Urinary bladder (tissue), 4 donors: Measurements from ENCODE around the gene CFAP20DC. TPM values are rescaled to one million over a fixed set of nuclear protein-coding genes. Genes with fewer than 3 reads are reported as not detected.
"Not testable (repeated sequence)": the region's sequence is repeated elsewhere in the genome, so short reads cannot be mapped to it uniquely, and the experiment has no call there.

ENCODE experiments used
- DNase-seq: peaks from one replicate; pipeline ENCODE4 v3.0.0-alpha.2; 2015; ENCODE audit errors: extremely low spot score
- H3K27ac ChIP-seq: one replicate; pipeline ENCODE4 v1.5.1; 2013; ENCODE audit warnings: low read depth, mild to moderate bottlenecking, moderate library complexity
- H3K36me3 ChIP-seq: one replicate; pipeline ENCODE4 v1.6.1; 2013; ENCODE audit warnings: mild to moderate bottlenecking, moderate library complexity; ENCODE audit not compliant: insufficient read depth
- H3K4me1 ChIP-seq: one replicate; pipeline ENCODE4 v1.6.1; 2013; ENCODE audit warnings: mild to moderate bottlenecking, moderate library complexity; ENCODE audit not compliant: insufficient read depth
- H3K4me3 ChIP-seq: one replicate; pipeline ENCODE4 v1.5.1; 2013; ENCODE audit warnings: low read depth, low read length
- WGBS: extraction: QIAGEN DNeasy Blood & Tissue Kit; methylation state at CpG from one replicate; pipeline ENCODE4 v1.1.7; 2013; 5-methylcytosine and 5-hydroxymethylcytosine counted together
- polyA plus RNA-seq: library from polyadenylated mRNA; stranded (reverse); fragments of 200-250 nt; gene quantifications from one replicate; pipeline ENCODE4 v1.2.3, GENCODE V29; 2013
- total RNA-seq: library from RNA; depleted of rRNA; stranded (reverse); fragments of >200 nt; gene quantifications from one replicate; pipeline ENCODE4 v1.2.3, GENCODE V29; 2014
- donor health status: healthy with polysubstance abuse.
- donor health status: healthy.

CFAP20DC gene
- total and polyA plus RNA-seq, 2 donors: 0.39 to 4.3 TPM

GRCh38 chr3:58708983-58709382 lies 340.8 kb downstream of the CFAP20DC start:
- H3K4me3 ChIP-seq, DNase-seq, H3K4me1 ChIP-seq, H3K36me3 ChIP-seq, H3K27ac ChIP-seq: not testable (repeated sequence)
- 78% methylated on average over 3 of the region's 3 CpGs for WGBS

- Histone ChIP-seq H3K4me1 (no peaks in the 10 kb centered on the region), H3K36me3 (no peaks in the 10 kb centered on the region), H3K4me3 (no peak overlapping the region), H3K27ac (no peak overlapping the region)
- no peak for DNase-seq
- WGBS: 69% methylated on average over 3 of the region's 3 CpGs
Measured at GRCh38 chr3:58708116-58708791, 341.6 kb downstream of the CFAP20DC start.

GRCh38 chr3:58707390-58707930 lies 342.4 kb downstream of the CFAP20DC start:
- DNase-seq: no peak
- Histone ChIP-seq H3K27ac (no peak overlapping the region), H3K36me3 (no peaks in the 10 kb centered on the region), H3K4me1 (no peaks in the 10 kb centered on the region), H3K4me3 (no peak overlapping the region)
- 73% methylated on average over 3 of the region's 3 CpGs for WGBS

- no peak for DNase-seq
- Histone ChIP-seq H3K4me1 (no peaks in the 10 kb centered on the region), H3K27ac (no peak overlapping the region), H3K36me3 (no peaks in the 10 kb centered on the region), H3K4me3 (no peak overlapping the region)
- 87% methylated on average over 2 of the region's 2 CpGs for WGBS
Measured at GRCh38 chr3:58706395-58707167, 343.2 kb downstream of the CFAP20DC start.

GRCh38 chr3:58704745-58705144 lies 345.1 kb downstream of the CFAP20DC start:
- no peaks in the 10 kb centered on the region for H3K4me1 ChIP-seq
- no peak overlapping the region for H3K27ac ChIP-seq
- DNase-seq: no peak
- H3K4me3 ChIP-seq: no peak overlapping the region
- 59% methylated on average over 2 of the region's 2 CpGs for WGBS
- no peaks in the 10 kb centered on the region for H3K36me3 ChIP-seq

GRCh38 chr3:58704304-58704703 lies 345.5 kb downstream of the CFAP20DC start:
- 85% methylated on average over 2 of the region's 2 CpGs for WGBS
- not testable (repeated sequence) for H3K4me3 ChIP-seq, H3K36me3 ChIP-seq, H3K27ac ChIP-seq, DNase-seq, H3K4me1 ChIP-seq

- Histone ChIP-seq H3K36me3 (no peaks in the 10 kb centered on the region), H3K27ac (no peak overlapping the region), H3K4me1 (no peaks in the 10 kb centered on the region), H3K4me3 (no peak overlapping the region)
- no peak for DNase-seq
Measured at GRCh38 chr3:58698246-58698645, 351.6 kb downstream of the CFAP20DC start.

- H3K36me3 ChIP-seq: no peaks in the 10 kb centered on the region
- H3K4me1 ChIP-seq: no peaks in the 10 kb centered on the region
- no peak overlapping the region for H3K4me3 ChIP-seq
- no peak overlapping the region for H3K27ac ChIP-seq
- DNase-seq: no peak
Measured at GRCh38 chr3:58697561-58697960, 352.3 kb downstream of the CFAP20DC start.

GRCh38 chr3:58696813-58697212 lies 353.0 kb downstream of the CFAP20DC start:
- 90% methylated on average over 3 of the region's 3 CpGs for WGBS
- not testable (repeated sequence) for H3K4me3 ChIP-seq, H3K4me1 ChIP-seq, H3K36me3 ChIP-seq, H3K27ac ChIP-seq, DNase-seq

- Histone ChIP-seq H3K4me1 (no peaks in the 10 kb centered on the region), H3K4me3 (no peak overlapping the region), H3K36me3 (no peaks in the 10 kb centered on the region), H3K27ac (no peak overlapping the region)
- WGBS: 68% methylated on average over 1 of the region's 1 CpG
- DNase-seq: no peak
Measured at GRCh38 chr3:58696093-58696492, 353.7 kb downstream of the CFAP20DC start.

- not testable (repeated sequence) for H3K36me3 ChIP-seq, H3K4me1 ChIP-seq, H3K27ac ChIP-seq, DNase-seq, H3K4me3 ChIP-seq
- 80% methylated on average over 4 of the region's 4 CpGs for WGBS
Measured at GRCh38 chr3:58695284-58695683, 354.5 kb downstream of the CFAP20DC start.

- Histone ChIP-seq H3K4me1 (no peaks in the 10 kb centered on the region), H3K27ac (no peak overlapping the region), H3K36me3 (no peaks in the 10 kb centered on the region), H3K4me3 (no peak overlapping the region)
- no peak for DNase-seq
- 68% methylated on average over 7 of the region's 7 CpGs for WGBS
Measured at GRCh38 chr3:58693940-58694850, 355.6 kb downstream of the CFAP20DC start.

- H3K27ac ChIP-seq: no peak overlapping the region
Measured at GRCh38 chr3:58692484-58692883, 357.3 kb downstream of the CFAP20DC start.

More at GRCh38 chr3:58692484-58692883, 357.3 kb downstream of the CFAP20DC start:
- DNase-seq: no peak
- WGBS: 79% methylated on average over 1 of the region's 1 CpG
- no peak overlapping the region for H3K4me3 ChIP-seq
- H3K36me3 ChIP-seq: no peaks in the 10 kb centered on the region
- H3K4me1 ChIP-seq: no peaks in the 10 kb centered on the region
